HUDEP-2 (cell line): ENCODE measurements around the gene PAM.
"Not testable (repeated sequence)": the region's sequence is repeated elsewhere in the genome, so short reads cannot be mapped to it uniquely, and the experiment has no call there.

Source experiments
- DNase-seq, 76 experiments: peaks; one replicate each; lab custom pipeline; 2025; ENCODE audit not compliant: unreplicated experiment in 76 of 76; lab: John Stamatoyannopoulos, UW

Gene PAM

DNA sequence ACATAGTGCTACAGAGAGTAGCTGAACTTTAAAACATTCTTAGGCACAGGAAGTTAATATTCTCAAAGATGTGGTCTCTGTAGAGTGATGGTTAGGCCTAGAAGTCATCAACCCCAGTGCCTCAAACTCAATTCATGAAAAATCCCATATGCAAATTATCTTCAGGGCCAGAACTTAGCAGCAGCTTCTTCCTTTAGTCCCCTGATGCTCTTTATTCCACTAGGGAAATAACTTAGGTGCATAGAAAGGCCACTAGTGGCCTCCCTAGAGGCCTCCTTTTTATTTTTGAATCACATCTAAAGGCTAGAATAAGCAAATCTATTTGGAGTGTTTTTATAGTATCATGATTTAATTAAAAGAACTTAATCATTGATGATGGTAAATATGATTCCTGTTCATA lies 276.5 kb downstream of the PAM start:
- DNase-seq, result no peak

DNA sequence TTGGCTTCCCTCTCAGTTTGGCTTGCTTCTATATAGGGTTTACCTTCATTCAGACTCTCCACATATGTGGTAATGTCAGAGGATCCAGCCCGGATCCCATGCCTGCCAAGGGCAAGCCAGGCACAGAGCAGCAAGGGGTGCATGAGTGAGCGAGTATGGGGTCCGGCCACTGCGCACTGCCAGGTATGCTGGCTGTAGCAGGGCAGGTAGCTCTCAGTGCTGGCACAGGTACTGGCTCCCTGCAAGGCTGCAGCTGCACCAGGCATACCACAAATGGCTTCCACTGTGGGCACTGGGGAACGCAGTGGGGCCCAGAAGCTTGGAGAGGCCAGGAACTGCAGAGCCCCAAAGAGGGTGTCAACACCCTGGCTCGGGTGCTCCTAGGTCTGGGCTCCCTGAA lies 278.6 kb downstream of the PAM start:
- no peak for DNase-seq

DNA sequence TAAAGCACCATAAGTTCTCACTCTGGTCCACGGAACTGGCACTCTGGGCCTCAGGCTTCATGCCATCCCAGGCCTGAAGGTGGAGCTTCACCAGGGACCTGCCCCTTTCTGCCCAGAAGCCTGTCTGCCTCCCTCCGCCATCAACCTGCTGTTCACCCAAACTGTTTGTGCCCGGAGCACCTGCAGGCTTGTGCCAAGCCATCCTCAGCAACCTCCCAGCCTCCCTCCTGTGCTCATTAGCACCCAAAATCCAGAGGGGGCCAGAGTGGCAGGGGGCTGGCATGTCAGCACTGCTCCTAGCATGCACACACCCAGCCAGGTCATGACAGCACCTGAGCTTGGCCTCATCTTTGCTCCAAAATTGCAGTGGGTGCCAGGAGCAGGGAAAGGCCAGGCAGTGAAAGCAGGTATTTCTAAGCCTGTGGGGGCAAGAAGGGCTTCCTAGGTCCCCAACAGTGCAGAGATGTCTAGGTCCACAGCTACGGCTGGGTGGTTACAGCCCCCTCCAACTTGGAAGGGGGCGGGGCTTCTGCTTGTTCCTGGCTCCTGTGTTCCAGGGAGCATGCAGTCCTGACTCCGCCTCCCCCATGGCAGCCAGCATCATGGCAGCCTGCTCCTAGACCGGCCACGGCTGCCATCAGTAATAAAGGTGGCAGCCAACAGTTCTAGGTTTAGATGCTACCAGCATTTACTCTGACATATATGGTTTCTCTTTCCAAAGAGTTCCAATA lies 279.7 kb downstream of the PAM start:
- DNase-seq, result no peak

- DNase-seq, result no peak
Observed at GRCh38 chr5:103035701-103036100, 280.6 kb downstream of the PAM start.

- DNase-seq, result no peak
Observed at GRCh38 chr5:103036601-103037000, 281.5 kb downstream of the PAM start.

GRCh38 chr5:103037673-103038455 lies 282.8 kb downstream of the PAM start:
- DNase-seq, result no peak

DNA sequence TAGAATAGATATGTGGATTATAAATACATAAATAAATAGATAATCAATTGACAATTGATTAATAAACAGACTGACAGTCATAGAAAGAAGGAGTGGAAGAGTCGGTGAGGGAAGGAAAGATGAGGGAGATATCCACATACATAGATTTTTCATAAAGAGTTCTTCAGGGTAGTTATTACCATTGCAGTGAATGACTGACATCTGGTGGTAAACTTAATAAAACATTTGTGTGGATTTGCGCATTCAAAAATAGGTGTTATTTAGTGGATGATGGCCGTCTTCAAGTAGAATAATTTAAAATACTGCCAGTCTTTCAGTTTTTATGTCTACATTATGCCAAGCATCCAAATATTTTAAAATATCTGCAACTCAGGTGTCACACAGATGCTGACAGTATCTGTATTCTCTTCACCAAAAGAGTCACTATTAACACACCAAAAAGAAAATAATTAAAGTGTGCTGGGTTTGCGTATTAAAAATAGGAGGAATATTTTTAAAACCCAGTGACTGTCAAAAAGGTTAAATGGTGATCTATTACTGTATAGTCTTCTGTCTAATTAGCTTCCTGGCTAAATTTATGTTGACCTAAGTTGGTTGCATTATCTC lies 286.1 kb downstream of the PAM start:
- DNase-seq, result peak in 34 of 76 experiments; percentile 9 to 78 (median 48)

- DNase-seq, result not testable (repeated sequence)
Observed at GRCh38 chr5:103046706-103047105, 291.6 kb downstream of the PAM start.

DNA sequence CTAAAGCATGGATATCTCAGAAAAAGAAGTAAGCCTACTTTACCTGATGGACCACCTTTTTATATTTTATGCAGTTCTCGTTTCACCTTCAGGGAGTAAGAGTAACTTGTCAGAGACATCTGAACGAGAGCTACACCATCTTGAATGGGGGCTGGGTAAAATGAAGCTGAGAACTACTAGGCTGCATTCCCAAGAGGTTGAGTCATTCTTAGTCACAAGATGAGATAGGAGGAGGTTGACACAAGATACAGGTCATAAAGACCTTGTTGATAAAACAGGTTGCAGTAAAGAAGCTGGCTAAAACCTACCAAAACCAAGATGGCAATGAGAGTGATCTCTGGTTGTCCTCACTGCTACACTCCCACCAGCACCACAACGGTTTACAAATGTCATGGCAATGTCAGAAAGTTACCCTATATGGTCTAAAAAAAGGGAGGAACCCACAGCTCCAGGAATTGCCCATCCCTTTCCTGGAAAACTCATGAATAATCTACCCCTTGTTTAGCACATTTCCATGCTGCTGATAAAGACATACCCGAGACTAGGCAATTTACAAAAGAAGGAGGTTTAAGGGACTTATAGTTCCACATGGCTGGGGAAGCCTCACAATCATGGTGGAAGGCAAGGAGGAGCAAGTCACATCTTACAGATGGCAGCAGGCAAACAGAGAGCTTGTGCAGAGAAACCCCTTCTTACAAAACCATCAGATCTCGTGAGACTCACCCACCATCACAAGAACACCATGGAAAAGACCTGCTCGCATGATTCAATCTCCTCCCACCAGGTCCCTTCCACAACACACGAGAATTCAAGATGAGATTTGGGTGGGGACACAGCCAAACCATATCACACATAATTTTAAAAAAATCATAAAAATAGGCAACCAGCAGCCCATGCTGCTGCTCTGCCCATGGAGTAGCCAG lies 302.4 kb downstream of the PAM start:
- DNase-seq, result peak in 32 of 76 experiments; percentile 0 to 76 (median 28)

- no peak for DNase-seq
Observed at GRCh38 chr5:103059525-103059924, 304.4 kb downstream of the PAM start.

- no peak for DNase-seq
Observed at GRCh38 chr5:103060424-103060954, 305.4 kb downstream of the PAM start.

GRCh38 chr5:103066326-103066725 lies 311.2 kb downstream of the PAM start:
- no peak for DNase-seq

- not testable (repeated sequence) for DNase-seq
Observed at GRCh38 chr5:103073500-103073899, 318.4 kb downstream of the PAM start.

DNA sequence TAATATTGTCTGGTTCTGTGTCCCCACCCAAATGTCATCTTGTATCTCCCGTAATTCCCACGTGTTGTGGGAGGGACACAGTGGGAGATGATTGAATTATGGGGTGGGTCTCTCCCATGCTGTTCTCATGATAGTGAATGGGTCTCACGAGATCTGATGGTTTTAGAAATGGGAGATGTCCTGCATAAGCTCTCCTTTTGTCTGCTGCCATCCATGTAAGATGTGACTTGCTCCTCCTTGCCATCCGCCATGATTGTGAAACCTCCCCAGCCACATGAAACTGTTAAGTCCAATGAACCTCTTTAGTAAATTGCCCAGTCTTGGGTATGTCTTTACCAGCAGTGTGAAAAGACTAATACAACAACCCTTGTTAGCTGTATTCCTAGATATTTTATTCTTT lies 320.3 kb downstream of the PAM start:
- DNase-seq, result no peak
